ENCODE measurements around the gene VEZF1.

DNA sequence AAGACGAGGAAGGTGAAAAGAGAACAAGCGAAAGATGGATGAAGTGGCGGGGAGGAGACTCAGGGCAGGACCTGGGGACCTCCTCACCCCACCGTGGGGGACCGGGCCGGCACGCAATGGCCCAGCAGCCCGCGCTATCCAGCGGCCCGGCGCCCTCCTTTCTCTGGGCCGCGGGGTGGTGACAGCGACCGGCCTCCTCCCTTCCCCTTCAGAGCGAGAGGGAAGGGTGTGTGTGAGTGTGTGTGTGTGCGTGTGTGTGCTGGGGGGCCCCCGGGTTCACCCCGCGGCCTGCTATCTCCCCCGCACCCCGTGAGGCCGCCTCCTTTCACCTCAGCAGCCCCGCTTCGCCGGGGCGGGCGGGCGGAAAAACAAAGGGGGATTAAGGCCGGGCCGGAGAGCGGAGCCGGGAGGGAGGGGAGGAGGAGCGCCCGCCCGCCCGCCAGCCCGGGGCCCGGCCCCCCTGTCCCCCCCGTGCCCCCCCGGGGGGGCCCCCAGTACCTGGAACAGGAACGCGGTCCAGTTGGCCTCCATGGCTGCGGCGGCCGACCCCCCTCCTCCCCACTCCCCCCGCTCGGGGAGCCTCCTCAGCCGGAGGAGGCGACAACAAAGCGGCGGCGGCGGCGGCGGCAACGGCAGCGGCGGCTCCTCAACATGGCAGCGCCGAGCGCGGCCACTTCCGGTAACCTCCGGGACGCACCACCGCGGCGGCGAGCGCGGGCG, at the start of gene VEZF1:
- TF ChIP-seq POLR2A (IDR thresholded peaks at IDR 0.05; ENCODE audit: low read depth, low read length), result no peak; the same call in none of the 2 replicates
- no peak for TF ChIP-seq RAD21 (IDR thresholded peaks at IDR 0.05; ENCODE audit: low read length)
- TF ChIP-seq, protein P1, sequence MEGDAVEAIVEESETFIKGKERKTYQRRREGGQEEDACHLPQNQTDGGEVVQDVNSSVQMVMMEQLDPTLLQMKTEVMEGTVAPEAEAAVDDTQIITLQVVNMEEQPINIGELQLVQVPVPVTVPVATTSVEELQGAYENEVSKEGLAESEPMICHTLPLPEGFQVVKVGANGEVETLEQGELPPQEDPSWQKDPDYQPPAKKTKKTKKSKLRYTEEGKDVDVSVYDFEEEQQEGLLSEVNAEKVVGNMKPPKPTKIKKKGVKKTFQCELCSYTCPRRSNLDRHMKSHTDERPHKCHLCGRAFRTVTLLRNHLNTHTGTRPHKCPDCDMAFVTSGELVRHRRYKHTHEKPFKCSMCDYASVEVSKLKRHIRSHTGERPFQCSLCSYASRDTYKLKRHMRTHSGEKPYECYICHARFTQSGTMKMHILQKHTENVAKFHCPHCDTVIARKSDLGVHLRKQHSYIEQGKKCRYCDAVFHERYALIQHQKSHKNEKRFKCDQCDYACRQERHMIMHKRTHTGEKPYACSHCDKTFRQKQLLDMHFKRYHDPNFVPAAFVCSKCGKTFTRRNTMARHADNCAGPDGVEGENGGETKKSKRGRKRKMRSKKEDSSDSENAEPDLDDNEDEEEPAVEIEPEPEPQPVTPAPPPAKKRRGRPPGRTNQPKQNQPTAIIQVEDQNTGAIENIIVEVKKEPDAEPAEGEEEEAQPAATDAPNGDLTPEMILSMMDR (conservative IDR thresholded peaks at IDR 0.05; ENCODE audit: low read depth, low read length), result no peak
- TF ChIP-seq CHD1 (IDR thresholded peaks at IDR 0.05; ENCODE audit: low read depth, low read length), result no peak
- TF ChIP-seq MAFK (IDR thresholded peaks at IDR 0.05; ENCODE audit: low read depth, low read length), result no peak
- TF ChIP-seq SMC3 (IDR thresholded peaks at IDR 0.05; ENCODE audit: low read depth, low read length), result no peak
- no peak for TF ChIP-seq RFX5 (IDR thresholded peaks at IDR 0.05; ENCODE audit: low read depth, low read length)
- no peak for TF ChIP-seq CEBPB (IDR thresholded peaks at IDR 0.05; ENCODE audit: low read depth, low read length)
- no peak for TF ChIP-seq RCOR1 (IDR thresholded peaks at IDR 0.05; ENCODE audit: insufficient replicate concordance, low read length)
